ENCODE data around the gene CADM1.

GRCh38 chr11:115454525-115454924, 49.7 kb downstream of the CADM1 start:
- TF ChIP-seq CTCF (IDR thresholded peaks at IDR 0.05; ENCODE audit: low read depth, low read length, missing input control) = no peak
- peak; percentile 37 for TF ChIP-seq REST (IDR thresholded peaks at IDR 0.05)
- TF ChIP-seq MAX (IDR thresholded peaks at IDR 0.05) = peak; percentile 21
- TF ChIP-seq, protein P1, sequence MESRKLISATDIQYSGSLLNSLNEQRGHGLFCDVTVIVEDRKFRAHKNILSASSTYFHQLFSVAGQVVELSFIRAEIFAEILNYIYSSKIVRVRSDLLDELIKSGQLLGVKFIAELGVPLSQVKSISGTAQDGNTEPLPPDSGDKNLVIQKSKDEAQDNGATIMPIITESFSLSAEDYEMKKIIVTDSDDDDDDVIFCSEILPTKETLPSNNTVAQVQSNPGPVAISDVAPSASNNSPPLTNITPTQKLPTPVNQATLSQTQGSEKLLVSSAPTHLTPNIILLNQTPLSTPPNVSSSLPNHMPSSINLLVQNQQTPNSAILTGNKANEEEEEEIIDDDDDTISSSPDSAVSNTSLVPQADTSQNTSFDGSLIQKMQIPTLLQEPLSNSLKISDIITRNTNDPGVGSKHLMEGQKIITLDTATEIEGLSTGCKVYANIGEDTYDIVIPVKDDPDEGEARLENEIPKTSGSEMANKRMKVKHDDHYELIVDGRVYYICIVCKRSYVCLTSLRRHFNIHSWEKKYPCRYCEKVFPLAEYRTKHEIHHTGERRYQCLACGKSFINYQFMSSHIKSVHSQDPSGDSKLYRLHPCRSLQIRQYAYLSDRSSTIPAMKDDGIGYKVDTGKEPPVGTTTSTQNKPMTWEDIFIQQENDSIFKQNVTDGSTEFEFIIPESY (IDR thresholded peaks at IDR 0.05) = no peak
- no peak for TF ChIP-seq TAF1 (conservative IDR thresholded peaks at IDR 0.05)
- TF ChIP-seq EGR1 (IDR thresholded peaks at IDR 0.05; ENCODE audit: low read depth in 2 of 2) = no peak
- peak; percentile 23 to 73 for TF ChIP-seq JUND (IDR thresholded peaks at IDR 0.05)
- TF ChIP-seq RAD21 (IDR thresholded peaks at IDR 0.05) = peak; percentile 27 to 44
- TF ChIP-seq NR2F2 (IDR thresholded peaks at IDR 0.05) = no peak
- no peak for TF ChIP-seq ATF3 (IDR thresholded peaks at IDR 0.05)
- TF ChIP-seq YY1 (IDR thresholded peaks at IDR 0.05) = peak; percentile 80
- peak; percentile 65 for TF ChIP-seq HNF4G (IDR thresholded peaks at IDR 0.05)

All from liver (tissue), 3 donors.